ENCODE data around the gene IL1RAPL2.
A peak's percentile ranks its signal among the peaks of the same experiment; 100 is the strongest.

GRCh38 chrX:104668550-104668949 is 102.6 kb downstream of the IL1RAPL2 start:
- TF ChIP-seq, protein P1, sequence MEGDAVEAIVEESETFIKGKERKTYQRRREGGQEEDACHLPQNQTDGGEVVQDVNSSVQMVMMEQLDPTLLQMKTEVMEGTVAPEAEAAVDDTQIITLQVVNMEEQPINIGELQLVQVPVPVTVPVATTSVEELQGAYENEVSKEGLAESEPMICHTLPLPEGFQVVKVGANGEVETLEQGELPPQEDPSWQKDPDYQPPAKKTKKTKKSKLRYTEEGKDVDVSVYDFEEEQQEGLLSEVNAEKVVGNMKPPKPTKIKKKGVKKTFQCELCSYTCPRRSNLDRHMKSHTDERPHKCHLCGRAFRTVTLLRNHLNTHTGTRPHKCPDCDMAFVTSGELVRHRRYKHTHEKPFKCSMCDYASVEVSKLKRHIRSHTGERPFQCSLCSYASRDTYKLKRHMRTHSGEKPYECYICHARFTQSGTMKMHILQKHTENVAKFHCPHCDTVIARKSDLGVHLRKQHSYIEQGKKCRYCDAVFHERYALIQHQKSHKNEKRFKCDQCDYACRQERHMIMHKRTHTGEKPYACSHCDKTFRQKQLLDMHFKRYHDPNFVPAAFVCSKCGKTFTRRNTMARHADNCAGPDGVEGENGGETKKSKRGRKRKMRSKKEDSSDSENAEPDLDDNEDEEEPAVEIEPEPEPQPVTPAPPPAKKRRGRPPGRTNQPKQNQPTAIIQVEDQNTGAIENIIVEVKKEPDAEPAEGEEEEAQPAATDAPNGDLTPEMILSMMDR (IDR thresholded peaks at IDR 0.05): peak; percentile 32
- no peak for TF ChIP-seq EZH2 (IDR thresholded peaks at IDR 0.05)

Data from neural progenitor cell (in vitro differentiated cells).